AG04449 (cell line): ENCODE measurements around the gene VAPB.
A peak's percentile ranks its signal among the peaks of the same experiment; 100 is the strongest.

ENCODE experiments used
- CTCF ChIA-PET: fragments of 350-600 bp; formaldehyde crosslinking; extraction: SDS; loops from one replicate; lab custom pipeline; 2021; ENCODE audit warnings: antibody characterized with exemption; lab: Yijun Ruan, JAX
- POLR2A ChIA-PET: fragments of 400-600, 350-600 bp; formaldehyde crosslinking; extraction: SDS; loops from one replicate; lab custom pipeline; 2020; ENCODE audit warnings: antibody characterized with exemption, inconsistent platforms; lab: Yijun Ruan, JAX
- DNase-seq: peaks from one replicate; pipeline ENCODE4 v3.0.0-alpha.2; 2010; ENCODE audit warnings: low read depth, low spot score
- H3K4me3 ChIP-seq: 2 replicates; pipeline ENCODE4 v1.5.1; 2011; ENCODE audit warnings: low read depth, mild to moderate bottlenecking, control low read depth, low read length
- TF ChIP-seq, protein P1 (sequence below): IDR thresholded peaks from one replicate; pipeline ENCODE4 v1.5.1; 2011; ENCODE audit warnings: mild to moderate bottlenecking, moderate library complexity, low read length, control low read depth, inconsistent platforms; ENCODE audit not compliant: insufficient read depth; ENCODE audit errors: missing control alignments

Gene VAPB, protein sequence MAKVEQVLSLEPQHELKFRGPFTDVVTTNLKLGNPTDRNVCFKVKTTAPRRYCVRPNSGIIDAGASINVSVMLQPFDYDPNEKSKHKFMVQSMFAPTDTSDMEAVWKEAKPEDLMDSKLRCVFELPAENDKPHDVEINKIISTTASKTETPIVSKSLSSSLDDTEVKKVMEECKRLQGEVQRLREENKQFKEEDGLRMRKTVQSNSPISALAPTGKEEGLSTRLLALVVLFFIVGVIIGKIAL

DNA sequence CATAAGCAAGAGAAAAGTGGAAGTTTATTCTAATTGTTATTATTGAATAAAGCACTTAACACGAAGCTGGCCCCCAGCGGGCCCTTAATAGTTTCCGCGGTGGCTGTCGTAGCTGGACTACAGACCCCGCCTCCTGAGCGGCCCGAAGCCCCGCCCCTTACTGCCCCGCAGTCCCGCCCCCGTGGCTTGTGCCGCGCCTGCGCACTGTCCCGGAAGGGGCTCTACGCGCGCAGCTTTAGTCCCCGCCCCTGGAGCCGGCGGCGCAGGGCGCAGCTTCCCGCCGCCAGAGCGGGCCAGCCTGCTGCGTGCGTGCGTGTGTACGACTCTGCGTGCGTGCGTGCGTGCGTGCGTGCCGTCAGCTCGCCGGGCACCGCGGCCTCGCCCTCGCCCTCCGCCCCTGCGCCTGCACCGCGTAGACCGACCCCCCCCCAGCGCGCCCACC lies at the start of gene VAPB:
VAPB (plus strand) TSS at position 348 of the 442 bp plus-strand sequence. CDS start 231 bp downstream, outside the sequence.
- POLR2A ChIA-PET = interaction anchor here (0.6 to 1.0 kb wide), 6 partner anchors 11 to 640 kb away, joined by 3 to 4 read pairs (median 3); partner anchors contain the start of gene STX16
- peak; percentile 61 for DNase-seq
- CTCF ChIA-PET = interaction anchor here (0.7 to 1.1 kb wide), 3 partner anchors 18 to 262 kb away, joined by 3 to 4 read pairs (median 3); partner anchors contain the start of gene STX16
- TF ChIP-seq, protein P1, sequence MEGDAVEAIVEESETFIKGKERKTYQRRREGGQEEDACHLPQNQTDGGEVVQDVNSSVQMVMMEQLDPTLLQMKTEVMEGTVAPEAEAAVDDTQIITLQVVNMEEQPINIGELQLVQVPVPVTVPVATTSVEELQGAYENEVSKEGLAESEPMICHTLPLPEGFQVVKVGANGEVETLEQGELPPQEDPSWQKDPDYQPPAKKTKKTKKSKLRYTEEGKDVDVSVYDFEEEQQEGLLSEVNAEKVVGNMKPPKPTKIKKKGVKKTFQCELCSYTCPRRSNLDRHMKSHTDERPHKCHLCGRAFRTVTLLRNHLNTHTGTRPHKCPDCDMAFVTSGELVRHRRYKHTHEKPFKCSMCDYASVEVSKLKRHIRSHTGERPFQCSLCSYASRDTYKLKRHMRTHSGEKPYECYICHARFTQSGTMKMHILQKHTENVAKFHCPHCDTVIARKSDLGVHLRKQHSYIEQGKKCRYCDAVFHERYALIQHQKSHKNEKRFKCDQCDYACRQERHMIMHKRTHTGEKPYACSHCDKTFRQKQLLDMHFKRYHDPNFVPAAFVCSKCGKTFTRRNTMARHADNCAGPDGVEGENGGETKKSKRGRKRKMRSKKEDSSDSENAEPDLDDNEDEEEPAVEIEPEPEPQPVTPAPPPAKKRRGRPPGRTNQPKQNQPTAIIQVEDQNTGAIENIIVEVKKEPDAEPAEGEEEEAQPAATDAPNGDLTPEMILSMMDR = no peak
- H3K4me3 ChIP-seq = peak within 1 kb of the TSS; percentile 97

DNA sequence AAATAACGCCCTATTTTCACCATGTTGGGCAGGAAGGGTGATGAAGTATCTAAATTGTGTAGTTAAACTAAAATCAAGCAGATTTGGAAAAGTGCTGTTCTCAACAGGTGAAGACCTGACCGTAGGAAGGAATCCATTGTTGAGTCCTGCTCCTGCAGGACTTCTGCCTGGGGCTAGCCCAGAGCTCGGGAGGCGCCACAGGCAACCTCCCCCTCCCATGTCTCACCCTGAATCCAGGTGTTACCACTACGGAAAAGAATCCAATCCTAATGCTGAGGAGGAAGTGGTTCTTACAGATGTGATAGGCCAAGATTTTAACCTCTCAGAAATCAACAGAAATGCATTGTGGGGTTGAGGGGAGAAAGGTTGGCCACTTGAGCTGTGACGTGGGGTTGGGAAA lies 49.3 kb upstream of the VAPB start:
- CTCF ChIA-PET = no interaction called here
- POLR2A ChIA-PET = no interaction called here
- no peak overlapping the region for H3K4me3 ChIP-seq
- no peak for DNase-seq
- TF ChIP-seq, protein P1 = no peak

DNA sequence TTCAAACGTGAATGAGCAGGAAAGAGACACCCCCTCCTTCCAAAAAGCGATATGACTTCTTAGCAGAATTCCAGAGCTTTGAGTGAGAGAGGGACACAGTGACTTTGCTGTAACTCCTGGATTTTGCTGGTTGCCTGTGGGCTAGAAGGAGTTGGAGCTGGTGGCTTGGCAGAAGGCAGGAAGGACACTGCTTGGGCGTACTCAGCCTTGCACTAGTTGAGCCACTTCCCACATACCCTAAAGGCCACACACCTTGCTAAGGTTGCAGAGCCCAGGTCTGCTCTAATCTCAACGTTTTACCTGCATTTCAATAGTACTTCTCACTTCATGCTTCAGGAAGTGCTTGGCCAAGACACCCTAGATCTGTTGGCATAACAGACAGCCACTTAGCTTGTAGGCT lies 48.9 kb upstream of the VAPB start:
- TF ChIP-seq, protein P1 = no peak
- DNase-seq = no peak
- H3K4me3 ChIP-seq = no peak overlapping the region
- ChIA-PET POLR2A (no interaction called here), CTCF (no interaction called here)

DNA sequence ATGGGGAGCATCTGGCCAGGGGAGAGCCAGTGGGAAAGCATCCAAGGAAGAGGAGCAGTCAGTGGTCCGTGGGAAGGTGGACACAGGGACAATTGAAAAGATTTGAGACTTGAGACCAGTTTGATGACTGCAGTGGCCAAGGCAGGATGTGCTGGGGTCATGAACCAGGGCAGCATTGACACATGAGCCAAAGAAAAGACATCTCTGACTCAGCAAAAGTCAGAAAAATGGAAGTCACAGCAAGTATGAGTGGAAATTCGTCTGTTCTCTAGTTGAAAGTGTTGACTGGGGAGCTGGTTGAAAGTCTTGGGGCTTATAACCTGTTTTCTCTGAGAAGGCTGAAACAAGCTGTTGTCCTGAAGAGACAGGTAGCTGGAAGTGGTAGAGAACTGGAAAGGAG lies 48.2 kb upstream of the VAPB start:
- no peak for DNase-seq
- POLR2A ChIA-PET = no interaction called here
- TF ChIP-seq, protein P1 = no peak
- no peak overlapping the region for H3K4me3 ChIP-seq
- CTCF ChIA-PET = interaction anchor here (1.0 to 1.3 kb wide), 2 partner anchors 9 to 10 kb away, joined by 3 read pairs; no protein-coding TSS in a partner anchor

DNA sequence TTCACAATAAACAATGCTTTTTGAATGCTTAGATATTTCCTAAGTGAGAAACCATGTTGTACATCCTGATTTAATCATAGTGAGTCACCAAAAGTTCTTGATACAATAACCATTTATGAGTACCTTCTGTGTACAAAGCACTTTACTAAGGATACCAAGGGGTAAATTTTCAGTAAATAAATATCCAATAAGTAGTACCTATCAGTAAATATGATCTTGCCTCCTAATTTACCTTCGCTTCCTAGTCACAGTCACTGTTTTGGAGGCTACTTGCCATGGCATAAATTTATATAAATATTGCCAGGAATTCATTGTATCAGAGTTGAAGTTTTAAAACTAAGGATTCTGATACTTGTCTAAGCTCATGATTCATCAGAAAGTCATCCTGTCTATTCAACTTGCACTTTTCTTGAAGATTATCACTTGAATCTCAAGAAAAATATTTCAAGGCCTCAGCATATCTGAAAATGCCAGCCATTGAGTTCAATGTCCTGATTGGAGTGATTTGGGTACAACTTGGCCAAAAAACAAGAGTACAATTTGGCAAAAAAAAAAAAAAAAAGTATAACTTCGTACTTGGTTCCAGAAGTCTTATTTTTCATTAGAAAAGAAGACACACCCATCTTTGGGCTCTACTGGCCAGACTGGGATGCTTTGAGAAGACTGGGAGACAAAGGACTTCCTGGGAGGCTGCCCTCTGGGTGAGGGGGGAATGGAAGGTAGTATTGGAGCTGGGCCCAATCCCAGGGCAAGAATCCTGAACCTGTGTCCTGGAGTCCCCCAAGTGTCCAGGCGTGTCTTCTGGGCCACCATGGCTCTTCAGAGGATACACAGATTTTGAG lies 46.7 kb upstream of the VAPB start:
- no peak overlapping the region for H3K4me3 ChIP-seq
- DNase-seq = peak; percentile 26
- ChIA-PET CTCF (interaction anchor here (1.3 kb wide), 2 partner anchors 12 to 97 kb away, joined by 3 to 6 read pairs; no protein-coding TSS in a partner anchor), POLR2A (no interaction called here)
- TF ChIP-seq, protein P1 = no peak

DNA sequence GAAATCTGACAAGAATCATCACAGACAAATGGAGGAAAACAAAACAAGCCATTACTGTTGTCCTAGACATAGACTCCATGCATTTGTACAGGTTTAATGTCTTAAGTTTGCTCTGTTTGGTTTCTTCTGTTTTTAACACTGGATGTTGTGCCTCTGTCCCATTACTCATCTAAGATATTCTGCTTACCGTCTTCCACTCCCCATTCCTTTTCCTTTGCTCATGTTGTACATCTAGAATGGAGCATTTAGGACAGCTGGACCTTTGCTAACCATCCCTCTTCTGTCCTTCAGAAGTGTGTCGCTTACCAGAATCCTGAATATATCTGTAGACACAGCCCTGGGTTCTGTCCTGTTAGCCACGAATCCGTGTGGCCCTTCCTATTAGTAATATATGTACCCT lies 44.3 kb upstream of the VAPB start:
- ChIA-PET CTCF (interaction anchor here (0.9 kb wide), 1 partner anchor 14 kb away, joined by 4 read pairs; no protein-coding TSS in a partner anchor), POLR2A (no interaction called here)
- DNase-seq = peak; percentile 12
- TF ChIP-seq, protein P1 = no peak
- no peak overlapping the region for H3K4me3 ChIP-seq
